Gastrocnemius medialis (tissue), 4 donors: ENCODE data around the gene KANSL1.

ENCODE experiments used
- CTCF ChIP-seq, 5 experiments: fragments of 450-650 bp in 3 of 5; fragments of 200-600 bp in 2 of 5; sonication (generic) in 2 of 5; IDR thresholded peaks in 4 of 5; conservative IDR thresholded peaks in 1 of 5; 1 replicate in 4 of 5; 2 replicates in 1 of 5; pipeline ENCODE4 v1.5.1; 2016 to 2019; ENCODE audit warnings: antibody characterized with exemption in 5 of 5, mild to moderate bottlenecking in 3 of 5, moderate library complexity in 3 of 5
- POLR2A ChIP-seq, 2 donors: fragments of 450-650 bp; IDR thresholded peaks; one replicate each; pipeline ENCODE4 v1.6.1; 2017; ENCODE audit warnings: antibody characterized with exemption in 2 of 2, mild to moderate bottlenecking in 2 of 2, moderate library complexity in 2 of 2

- TF ChIP-seq POLR2A (IDR thresholded peaks at IDR 0.05) (no peak), CTCF (IDR thresholded peaks at IDR 0.05 in 4 of 5, conservative IDR thresholded peaks at IDR 0.05 in 1 of 5) (no peak)
Observed at GRCh38 chr17:46163316-46163715, 29.9 kb downstream of the KANSL1 start.
